Neural progenitor cell (in vitro differentiated cells): ENCODE measurements around the gene APLF. TPM values are rescaled to one million over a fixed set of nuclear protein-coding genes. Genes with fewer than 3 reads are reported as not detected.

ENCODE experiments used
- DNase-seq: peaks from one replicate; pipeline ENCODE4 v3.0.0-alpha.2; 2016; ENCODE audit warnings: low spot score
- H2AFZ ChIP-seq: fragments of 200-600 bp; sonication (generic); replicated peaks from 2 replicates; pipeline ENCODE4 v1.6.1; 2016; ENCODE audit warnings: antibody characterized with exemption
- H3F3A ChIP-seq: fragments of 200-600 bp; sonication (generic); 2 replicates; pipeline ENCODE4 v1.6.1; 2016; ENCODE audit warnings: antibody characterized with exemption, low read depth
- H3K27ac ChIP-seq: fragments of 200-600 bp; sonication (generic); 2 replicates; pipeline ENCODE4 v1.5.1; 2016; ENCODE audit warnings: mild to moderate bottlenecking
- H3K27me3 ChIP-seq: fragments of 200-600 bp; sonication (generic); 2 replicates; pipeline ENCODE4 v1.6.1; 2016; ENCODE audit warnings: mild to moderate bottlenecking, moderate library complexity
- H3K36me3 ChIP-seq: fragments of 200-600 bp; sonication (generic); 2 replicates; pipeline ENCODE4 v1.5.1; 2016
- H3K4me1 ChIP-seq: fragments of 200-600 bp; sonication (generic); 2 replicates; pipeline ENCODE4 v1.6.1; 2016; ENCODE audit warnings: mixed run types
- H3K4me2 ChIP-seq: fragments of 200-600 bp; sonication (generic); 2 replicates; pipeline ENCODE4 v1.6.1; 2016
- H3K4me3 ChIP-seq: fragments of 200-600 bp; sonication (generic); 2 replicates; pipeline ENCODE4 v1.5.1; 2016
- H3K79me2 ChIP-seq: fragments of 200-600 bp; sonication (generic); 2 replicates; pipeline ENCODE4 v1.6.1; 2016; ENCODE audit warnings: low read depth
- H3K9ac ChIP-seq: fragments of 200-600 bp; sonication (generic); 2 replicates; pipeline ENCODE4 v1.6.1; 2016
- H3K9me3 ChIP-seq: fragments of 200-600 bp; sonication (generic); 2 replicates; pipeline ENCODE4 v1.5.1; 2016; ENCODE audit warnings: low read depth
- H4K20me1 ChIP-seq: fragments of 200-600 bp; sonication (generic); 2 replicates; pipeline ENCODE4 v1.6.1; 2016; ENCODE audit warnings: low read depth
- H3K27ac Mint-ChIP-seq: 3 replicates; pipeline ENCODE4 v1.8.0; 2021; ENCODE audit warnings: mixed read lengths
- H3K27me3 Mint-ChIP-seq: 2 replicates; pipeline ENCODE4 v1.8.0; 2022; ENCODE audit warnings: low read depth, mild to moderate bottlenecking, inconsistent platforms, moderate library complexity, mixed read lengths; ENCODE audit not compliant: insufficient read depth
- H3K36me3 Mint-ChIP-seq: 3 replicates; pipeline ENCODE4 v1.8.0; 2021; ENCODE audit warnings: mixed read lengths
- H3K4me1 Mint-ChIP-seq: 3 replicates; pipeline ENCODE4 v1.8.0; 2021; ENCODE audit warnings: mixed read lengths
- H3K4me3 Mint-ChIP-seq: 3 replicates; pipeline ENCODE4 v1.8.0; 2021; ENCODE audit warnings: mild to moderate bottlenecking, moderate library complexity, mixed read lengths
- H3K9me3 Mint-ChIP-seq: 3 replicates; pipeline ENCODE4 v1.8.0; 2020; ENCODE audit warnings: mixed read lengths
- EZH2 ChIP-seq: fragments of 200-600 bp; sonication (generic); IDR thresholded peaks from 2 replicates; pipeline ENCODE4 v1.6.1; 2017; ENCODE audit warnings: antibody characterized with exemption, mild to moderate bottlenecking, moderate library complexity
- EZH2phosphoT487 ChIP-seq: fragments of 200-600 bp; sonication (generic); IDR thresholded peaks from 2 replicates; pipeline ENCODE4 v1.6.1; 2017; ENCODE audit warnings: antibody characterized with exemption
- total RNA-seq: library from RNA; depleted of rRNA; stranded (reverse); fragments of >200 nt; gene quantifications from 2 replicates; pipeline ENCODE4 v1.2.3, GENCODE V29; 2015; ENCODE audit warnings: low replicate concordance
- TF ChIP-seq, protein P1 (sequence below): fragments of 200-600 bp; sonication (generic); IDR thresholded peaks from 2 replicates; pipeline ENCODE4 v1.5.1; 2017; ENCODE audit warnings: antibody characterized with exemption, mild to moderate bottlenecking

APLF gene
- total RNA-seq, 1 donor from 2014 or later = 16.9 TPM

DNA sequence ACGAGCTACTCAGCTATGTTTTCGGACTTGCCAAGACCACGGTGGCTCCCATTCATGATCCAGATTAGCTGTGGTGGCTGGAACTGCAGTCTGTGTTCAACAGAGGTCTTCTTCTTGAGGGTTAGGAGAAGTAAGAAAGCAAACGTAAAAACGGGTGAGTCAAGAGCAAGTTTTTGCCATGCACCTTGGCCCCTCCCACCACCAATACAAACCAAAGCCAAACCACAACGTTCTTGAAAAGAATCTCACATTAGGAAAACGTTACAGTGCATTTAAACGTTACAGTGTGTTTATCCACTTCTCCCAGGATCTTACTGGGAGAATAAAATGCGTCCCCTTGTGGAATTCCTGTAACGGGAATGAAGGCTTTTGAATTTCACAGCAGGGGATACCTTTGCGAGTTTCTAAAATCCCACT lies 1.0 kb upstream of the APLF start:
- H3K9ac ChIP-seq = peak overlapping the region; percentile 75
- H4K20me1 ChIP-seq = no peaks in the 10 kb centered on the region
- DNase-seq = peak; percentile 44
- peak overlapping the region; percentile 96 for H2AFZ ChIP-seq
- Mint-ChIP-seq H3K4me1 (peaks cover 15% of the 10 kb centered on the region), H3K9me3 (no peaks in the 10 kb centered on the region), H3K27me3 (peaks cover 2% of the 10 kb centered on the region), H3K27ac (no peak overlapping the region), H3K4me3 (peak overlapping the region; percentile 97), H3K36me3 (no peaks in the 10 kb centered on the region)
- H3K79me2 ChIP-seq = peaks cover 36% of the 10 kb centered on the region
- no peaks in the 10 kb centered on the region for H3K9me3 ChIP-seq
- peak overlapping the region; percentile 91 for H3K4me2 ChIP-seq
- TF ChIP-seq, protein P1, sequence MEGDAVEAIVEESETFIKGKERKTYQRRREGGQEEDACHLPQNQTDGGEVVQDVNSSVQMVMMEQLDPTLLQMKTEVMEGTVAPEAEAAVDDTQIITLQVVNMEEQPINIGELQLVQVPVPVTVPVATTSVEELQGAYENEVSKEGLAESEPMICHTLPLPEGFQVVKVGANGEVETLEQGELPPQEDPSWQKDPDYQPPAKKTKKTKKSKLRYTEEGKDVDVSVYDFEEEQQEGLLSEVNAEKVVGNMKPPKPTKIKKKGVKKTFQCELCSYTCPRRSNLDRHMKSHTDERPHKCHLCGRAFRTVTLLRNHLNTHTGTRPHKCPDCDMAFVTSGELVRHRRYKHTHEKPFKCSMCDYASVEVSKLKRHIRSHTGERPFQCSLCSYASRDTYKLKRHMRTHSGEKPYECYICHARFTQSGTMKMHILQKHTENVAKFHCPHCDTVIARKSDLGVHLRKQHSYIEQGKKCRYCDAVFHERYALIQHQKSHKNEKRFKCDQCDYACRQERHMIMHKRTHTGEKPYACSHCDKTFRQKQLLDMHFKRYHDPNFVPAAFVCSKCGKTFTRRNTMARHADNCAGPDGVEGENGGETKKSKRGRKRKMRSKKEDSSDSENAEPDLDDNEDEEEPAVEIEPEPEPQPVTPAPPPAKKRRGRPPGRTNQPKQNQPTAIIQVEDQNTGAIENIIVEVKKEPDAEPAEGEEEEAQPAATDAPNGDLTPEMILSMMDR = peak; percentile 4
- no peak for TF ChIP-seq EZH2phosphoT487
- peaks cover 9% of the 10 kb centered on the region for H3F3A ChIP-seq
- H3K36me3 ChIP-seq = no peaks in the 10 kb centered on the region
- peak overlapping the region; percentile 82 for H3K4me3 ChIP-seq
- peaks cover 14% of the 10 kb centered on the region for H3K4me1 ChIP-seq
- H3K27me3 ChIP-seq = no peaks in the 10 kb centered on the region
- no peak overlapping the region for H3K27ac ChIP-seq

- peak overlapping the region; percentile 91 for H3K4me2 ChIP-seq
- peak overlapping the region; percentile 75 for H3K9ac ChIP-seq
- H3K9me3 Mint-ChIP-seq = no peaks in the 10 kb centered on the region
- peaks cover 14% of the 10 kb centered on the region for H3K4me1 ChIP-seq
- peak overlapping the region; percentile 89 for H3K27ac Mint-ChIP-seq
- peak overlapping the region; percentile 96 for H2AFZ ChIP-seq
- no peak for DNase-seq
- peak overlapping the region; percentile 82 for H3K4me3 ChIP-seq
- no peaks in the 10 kb centered on the region for H3K9me3 ChIP-seq
- H3K4me3 Mint-ChIP-seq = peak overlapping the region; percentile 97
- peaks cover 40% of the 10 kb centered on the region for H3K79me2 ChIP-seq
- no peaks in the 10 kb centered on the region for H4K20me1 ChIP-seq
- H3F3A ChIP-seq = peaks cover 9% of the 10 kb centered on the region
- no peaks in the 10 kb centered on the region for H3K36me3 Mint-ChIP-seq
- TF ChIP-seq, protein P1 = no peak
- H3K4me1 Mint-ChIP-seq = peaks cover 15% of the 10 kb centered on the region
- no peak overlapping the region for H3K27ac ChIP-seq
- H3K27me3 Mint-ChIP-seq = peaks cover 2% of the 10 kb centered on the region
- H3K36me3 ChIP-seq = no peaks in the 10 kb centered on the region
- H3K27me3 ChIP-seq = no peaks in the 10 kb centered on the region
These were observed 658 bp upstream of the APLF start for GRCh38 chr2:68466778-68467076.

DNA sequence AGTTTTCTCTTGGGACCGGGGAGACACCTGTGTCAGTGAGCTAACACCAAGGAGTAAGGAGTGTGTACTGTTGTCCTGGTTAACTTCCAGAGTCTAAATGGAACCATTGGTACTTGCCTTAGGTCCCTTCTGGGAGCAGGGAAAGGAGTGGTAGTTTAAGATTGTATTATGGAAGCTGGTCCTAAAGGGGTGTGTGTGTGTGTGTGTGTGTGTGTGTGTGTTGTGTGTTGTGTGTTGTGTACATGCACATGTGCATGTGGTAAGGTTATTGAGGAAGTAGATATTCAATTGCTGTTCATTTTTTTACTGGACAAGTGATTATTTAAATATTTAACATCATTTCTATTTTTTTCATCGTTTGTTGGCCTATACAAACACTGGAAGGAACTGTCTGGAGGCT lies 1.4 kb downstream of the APLF start:
- H2AFZ ChIP-seq = no peak overlapping the region
- no peaks in the 10 kb centered on the region for H4K20me1 ChIP-seq
- Mint-ChIP-seq H3K36me3 (no peaks in the 10 kb centered on the region), H3K4me1 (peaks cover 15% of the 10 kb centered on the region), H3K4me3 (peak overlapping the region; percentile 97), H3K27ac (no peak overlapping the region), H3K9me3 (no peaks in the 10 kb centered on the region), H3K27me3 (peaks cover 2% of the 10 kb centered on the region)
- H3K4me2 ChIP-seq = peak overlapping the region; percentile 93
- H3K4me3 ChIP-seq = peak overlapping the region; percentile 82
- H3F3A ChIP-seq = peaks cover 9% of the 10 kb centered on the region
- TF ChIP-seq EZH2 (no peak), EZH2phosphoT487 (no peak)
- TF ChIP-seq, protein P1 = no peak
- peaks cover 40% of the 10 kb centered on the region for H3K79me2 ChIP-seq
- H3K9ac ChIP-seq = no peak overlapping the region
- H3K27me3 ChIP-seq = no peaks in the 10 kb centered on the region
- peaks cover 14% of the 10 kb centered on the region for H3K4me1 ChIP-seq
- no peak overlapping the region for H3K27ac ChIP-seq
- no peak for DNase-seq
- no peaks in the 10 kb centered on the region for H3K9me3 ChIP-seq
- no peaks in the 10 kb centered on the region for H3K36me3 ChIP-seq

DNA sequence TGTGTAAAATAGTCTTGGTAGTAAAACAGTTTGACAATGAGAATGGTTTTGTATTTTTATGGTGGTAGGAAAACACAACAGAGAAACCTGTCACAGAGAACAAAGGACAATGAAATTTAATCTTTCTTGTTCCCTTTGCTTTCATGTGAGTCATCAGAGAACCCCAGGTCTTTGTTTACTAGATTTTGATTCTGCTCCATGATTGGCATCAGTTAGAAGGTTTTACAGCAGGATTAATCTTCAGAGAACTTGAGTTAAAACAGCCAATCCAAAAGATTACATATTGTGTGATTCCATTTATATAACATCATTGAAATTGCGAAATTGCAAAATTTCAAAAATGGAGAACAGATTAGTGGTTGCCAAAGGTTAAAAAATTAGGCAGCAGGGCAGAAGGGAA lies 2.5 kb downstream of the APLF start:
- H3K4me3 ChIP-seq = no peak overlapping the region

More for the DNA sequence above, 2.5 kb downstream of the APLF start:
- H4K20me1 ChIP-seq = no peaks in the 10 kb centered on the region
- no peak overlapping the region for H3K9ac ChIP-seq
- no peak overlapping the region for H3K4me2 ChIP-seq
- TF ChIP-seq, protein P1 = no peak
- TF ChIP-seq EZH2phosphoT487 (no peak), EZH2 (no peak)
- Mint-ChIP-seq H3K9me3 (no peaks in the 10 kb centered on the region), H3K36me3 (no peaks in the 10 kb centered on the region), H3K4me3 (no peak overlapping the region), H3K4me1 (peaks cover 15% of the 10 kb centered on the region), H3K27me3 (peaks cover 2% of the 10 kb centered on the region), H3K27ac (no peak overlapping the region)
- H3K9me3 ChIP-seq = no peaks in the 10 kb centered on the region
- peaks cover 9% of the 10 kb centered on the region for H3F3A ChIP-seq
- DNase-seq = no peak
- no peaks in the 10 kb centered on the region for H3K27me3 ChIP-seq
- peaks cover 40% of the 10 kb centered on the region for H3K79me2 ChIP-seq
- no peak overlapping the region for H2AFZ ChIP-seq
- H3K4me1 ChIP-seq = peaks cover 14% of the 10 kb centered on the region
- no peaks in the 10 kb centered on the region for H3K36me3 ChIP-seq
- H3K27ac ChIP-seq = no peak overlapping the region
